IPS-NIHi7 (cell line): ENCODE data around the gene CAMK1D.
"Not testable (repeated sequence)": the region's sequence is repeated elsewhere in the genome, so short reads cannot be mapped to it uniquely, and the experiment has no call there.

ENCODE experiments used
- DNase-seq: peaks from one replicate; pipeline ENCODE4 v3.0.0; 2012; ENCODE audit warnings: mixed read lengths; ENCODE audit errors: extremely low spot score

CAMK1D gene

GRCh38 chr10:12340371-12340770, 9.0 kb upstream of the CAMK1D start:
- no peak for DNase-seq

- no peak for DNase-seq
Observed at GRCh38 chr10:12340937-12341336, 8.4 kb upstream of the CAMK1D start.

- DNase-seq = no peak
Observed at GRCh38 chr10:12341526-12341925, 7.8 kb upstream of the CAMK1D start.

GRCh38 chr10:12344375-12345110, 4.8 kb upstream of the CAMK1D start:
- DNase-seq = no peak

- no peak for DNase-seq
Observed at GRCh38 chr10:12346707-12347106, 2.6 kb upstream of the CAMK1D start.

GRCh38 chr10:12348294-12348869, 965 bp upstream of the CAMK1D start:
- DNase-seq = no peak

GRCh38 chr10:12349629-12350166, 351 bp downstream of the CAMK1D start:
- DNase-seq = no peak

GRCh38 chr10:12350167-12350872, 973 bp downstream of the CAMK1D start:
- peak; percentile 32 for DNase-seq

GRCh38 chr10:12350925-12351324, 1.6 kb downstream of the CAMK1D start:
- DNase-seq = no peak

- DNase-seq = no peak
Observed at GRCh38 chr10:12351447-12351846, 2.1 kb downstream of the CAMK1D start.

GRCh38 chr10:12351889-12352288, 2.5 kb downstream of the CAMK1D start:
- DNase-seq = no peak

GRCh38 chr10:12353399-12354242, 4.3 kb downstream of the CAMK1D start:
- DNase-seq = no peak

GRCh38 chr10:12354696-12355095, 5.3 kb downstream of the CAMK1D start:
- DNase-seq = not testable (repeated sequence)

- DNase-seq = no peak
Observed at GRCh38 chr10:12355384-12355783, 6.0 kb downstream of the CAMK1D start.

- no peak for DNase-seq
Observed at GRCh38 chr10:12357525-12358151, 8.3 kb downstream of the CAMK1D start.

- DNase-seq = peak; percentile 36
Observed at GRCh38 chr10:12358863-12359564, 9.7 kb downstream of the CAMK1D start.

- no peak for DNase-seq
Observed at GRCh38 chr10:12360461-12360860, 11.1 kb downstream of the CAMK1D start.

- not testable (repeated sequence) for DNase-seq
Observed at GRCh38 chr10:12361115-12361514, 11.8 kb downstream of the CAMK1D start.

GRCh38 chr10:12364559-12364958, 15.2 kb downstream of the CAMK1D start:
- no peak for DNase-seq

GRCh38 chr10:12367272-12367671, 17.9 kb downstream of the CAMK1D start:
- DNase-seq = no peak

- DNase-seq = no peak
Observed at GRCh38 chr10:12369982-12370381, 20.6 kb downstream of the CAMK1D start.
